ENCODE measurements around the gene RAP1A. TPM values are rescaled to one million over a fixed set of nuclear protein-coding genes. Genes with fewer than 3 reads are reported as not detected.

The RAP1A gene
- total RNA-seq, 1 experiment from 2014 or later: 25.4 TPM

GRCh38 chr1:111664652-111665051 lies 45.1 kb downstream of the RAP1A start:
- POLR2A ChIA-PET: no interaction called here
- Mint-ChIP-seq H3K27ac (no peak overlapping the region; the same call in 1 of the 2 replicates), H3K9me3 (no peaks in the 10 kb centered on the region), H3K36me3 (no peaks in the 10 kb centered on the region), H3K4me3 (no peak overlapping the region), H3K4me1 (no peaks in the 10 kb centered on the region), H3K27me3 (ENCODE audit: low read depth) (no peaks in the 10 kb centered on the region)
- DNase-seq (ENCODE audit: low spot score): no peak
- CTCF ChIA-PET: interaction anchor here (1.6 kb wide), 1 partner anchor 157 kb away, joined by 6 read pairs; no protein-coding TSS in a partner anchor
- TF ChIP-seq ZNF416 (CRISPR knock-in tag; IDR thresholded peaks at IDR 0.05) (no peak), EMX1 (CRISPR knock-in tag; IDR thresholded peaks at IDR 0.05) (no peak), ZNF317 (CRISPR knock-in tag; IDR thresholded peaks at IDR 0.05; ENCODE audit: borderline replicate concordance, low read depth) (no peak), MLX (CRISPR knock-in tag; IDR thresholded peaks at IDR 0.05) (no peak), CREM (CRISPR knock-in tag; IDR thresholded peaks at IDR 0.05) (no peak), RELA (CRISPR knock-in tag; IDR thresholded peaks at IDR 0.05; ENCODE audit: borderline replicate concordance) (no peak), PRRX2 (CRISPR knock-in tag; IDR thresholded peaks at IDR 0.05) (no peak), FOXP1 (CRISPR knock-in tag; IDR thresholded peaks at IDR 0.05; ENCODE audit: borderline replicate concordance) (no peak), CREB1 (CRISPR knock-in tag; IDR thresholded peaks at IDR 0.05) (no peak)
- TF ChIP-seq, protein P1, sequence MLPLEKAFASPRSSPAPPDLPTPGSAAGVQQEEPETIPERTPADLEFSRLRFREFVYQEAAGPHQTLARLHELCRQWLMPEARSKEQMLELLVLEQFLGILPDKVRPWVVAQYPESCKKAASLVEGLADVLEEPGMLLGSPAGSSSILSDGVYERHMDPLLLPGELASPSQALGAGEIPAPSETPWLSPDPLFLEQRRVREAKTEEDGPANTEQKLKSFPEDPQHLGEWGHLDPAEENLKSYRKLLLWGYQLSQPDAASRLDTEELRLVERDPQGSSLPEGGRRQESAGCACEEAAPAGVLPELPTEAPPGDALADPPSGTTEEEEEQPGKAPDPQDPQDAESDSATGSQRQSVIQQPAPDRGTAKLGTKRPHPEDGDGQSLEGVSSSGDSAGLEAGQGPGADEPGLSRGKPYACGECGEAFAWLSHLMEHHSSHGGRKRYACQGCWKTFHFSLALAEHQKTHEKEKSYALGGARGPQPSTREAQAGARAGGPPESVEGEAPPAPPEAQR (CRISPR knock-in tag; IDR thresholded peaks at IDR 0.05): no peak
- TF ChIP-seq, protein P2, sequence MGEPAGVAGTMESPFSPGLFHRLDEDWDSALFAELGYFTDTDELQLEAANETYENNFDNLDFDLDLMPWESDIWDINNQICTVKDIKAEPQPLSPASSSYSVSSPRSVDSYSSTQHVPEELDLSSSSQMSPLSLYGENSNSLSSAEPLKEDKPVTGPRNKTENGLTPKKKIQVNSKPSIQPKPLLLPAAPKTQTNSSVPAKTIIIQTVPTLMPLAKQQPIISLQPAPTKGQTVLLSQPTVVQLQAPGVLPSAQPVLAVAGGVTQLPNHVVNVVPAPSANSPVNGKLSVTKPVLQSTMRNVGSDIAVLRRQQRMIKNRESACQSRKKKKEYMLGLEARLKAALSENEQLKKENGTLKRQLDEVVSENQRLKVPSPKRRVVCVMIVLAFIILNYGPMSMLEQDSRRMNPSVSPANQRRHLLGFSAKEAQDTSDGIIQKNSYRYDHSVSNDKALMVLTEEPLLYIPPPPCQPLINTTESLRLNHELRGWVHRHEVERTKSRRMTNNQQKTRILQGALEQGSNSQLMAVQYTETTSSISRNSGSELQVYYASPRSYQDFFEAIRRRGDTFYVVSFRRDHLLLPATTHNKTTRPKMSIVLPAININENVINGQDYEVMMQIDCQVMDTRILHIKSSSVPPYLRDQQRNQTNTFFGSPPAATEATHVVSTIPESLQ (CRISPR knock-in tag; IDR thresholded peaks at IDR 0.05): no peak
- ATAC-seq: no peak

- no peaks in the 10 kb centered on the region for H3K27me3 Mint-ChIP-seq (ENCODE audit: low read depth)
- CTCF ChIA-PET: interaction anchor here (1.6 to 5.5 kb wide), 2 partner anchors 157 to 158 kb away, joined by 6 to 25 read pairs; no protein-coding TSS in a partner anchor
- no peak overlapping the region for H3K4me3 Mint-ChIP-seq
- H3K36me3 Mint-ChIP-seq: no peaks in the 10 kb centered on the region
- POLR2A ChIA-PET: no interaction called here
- H3K27ac Mint-ChIP-seq: no peak overlapping the region
- H3K4me1 Mint-ChIP-seq: no peaks in the 10 kb centered on the region
- DNase-seq (ENCODE audit: low spot score) (no peak), ATAC-seq (no peak)
- no peaks in the 10 kb centered on the region for H3K9me3 Mint-ChIP-seq
- no peak for TF ChIP-seq ZNF532 (CRISPR knock-in tag; IDR thresholded peaks at IDR 0.05; ENCODE audit: borderline replicate concordance)
- no peak for TF ChIP-seq USF1 (CRISPR knock-in tag; IDR thresholded peaks at IDR 0.05)
- TF ChIP-seq, protein P3, sequence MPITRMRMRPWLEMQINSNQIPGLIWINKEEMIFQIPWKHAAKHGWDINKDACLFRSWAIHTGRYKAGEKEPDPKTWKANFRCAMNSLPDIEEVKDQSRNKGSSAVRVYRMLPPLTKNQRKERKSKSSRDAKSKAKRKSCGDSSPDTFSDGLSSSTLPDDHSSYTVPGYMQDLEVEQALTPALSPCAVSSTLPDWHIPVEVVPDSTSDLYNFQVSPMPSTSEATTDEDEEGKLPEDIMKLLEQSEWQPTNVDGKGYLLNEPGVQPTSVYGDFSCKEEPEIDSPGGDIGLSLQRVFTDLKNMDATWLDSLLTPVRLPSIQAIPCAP (CRISPR knock-in tag; IDR thresholded peaks at IDR 0.05): no peak
- no peak for TF ChIP-seq AFF4 (CRISPR knock-in tag; IDR thresholded peaks at IDR 0.05; ENCODE audit: borderline replicate concordance)
- TF ChIP-seq, protein P4, sequence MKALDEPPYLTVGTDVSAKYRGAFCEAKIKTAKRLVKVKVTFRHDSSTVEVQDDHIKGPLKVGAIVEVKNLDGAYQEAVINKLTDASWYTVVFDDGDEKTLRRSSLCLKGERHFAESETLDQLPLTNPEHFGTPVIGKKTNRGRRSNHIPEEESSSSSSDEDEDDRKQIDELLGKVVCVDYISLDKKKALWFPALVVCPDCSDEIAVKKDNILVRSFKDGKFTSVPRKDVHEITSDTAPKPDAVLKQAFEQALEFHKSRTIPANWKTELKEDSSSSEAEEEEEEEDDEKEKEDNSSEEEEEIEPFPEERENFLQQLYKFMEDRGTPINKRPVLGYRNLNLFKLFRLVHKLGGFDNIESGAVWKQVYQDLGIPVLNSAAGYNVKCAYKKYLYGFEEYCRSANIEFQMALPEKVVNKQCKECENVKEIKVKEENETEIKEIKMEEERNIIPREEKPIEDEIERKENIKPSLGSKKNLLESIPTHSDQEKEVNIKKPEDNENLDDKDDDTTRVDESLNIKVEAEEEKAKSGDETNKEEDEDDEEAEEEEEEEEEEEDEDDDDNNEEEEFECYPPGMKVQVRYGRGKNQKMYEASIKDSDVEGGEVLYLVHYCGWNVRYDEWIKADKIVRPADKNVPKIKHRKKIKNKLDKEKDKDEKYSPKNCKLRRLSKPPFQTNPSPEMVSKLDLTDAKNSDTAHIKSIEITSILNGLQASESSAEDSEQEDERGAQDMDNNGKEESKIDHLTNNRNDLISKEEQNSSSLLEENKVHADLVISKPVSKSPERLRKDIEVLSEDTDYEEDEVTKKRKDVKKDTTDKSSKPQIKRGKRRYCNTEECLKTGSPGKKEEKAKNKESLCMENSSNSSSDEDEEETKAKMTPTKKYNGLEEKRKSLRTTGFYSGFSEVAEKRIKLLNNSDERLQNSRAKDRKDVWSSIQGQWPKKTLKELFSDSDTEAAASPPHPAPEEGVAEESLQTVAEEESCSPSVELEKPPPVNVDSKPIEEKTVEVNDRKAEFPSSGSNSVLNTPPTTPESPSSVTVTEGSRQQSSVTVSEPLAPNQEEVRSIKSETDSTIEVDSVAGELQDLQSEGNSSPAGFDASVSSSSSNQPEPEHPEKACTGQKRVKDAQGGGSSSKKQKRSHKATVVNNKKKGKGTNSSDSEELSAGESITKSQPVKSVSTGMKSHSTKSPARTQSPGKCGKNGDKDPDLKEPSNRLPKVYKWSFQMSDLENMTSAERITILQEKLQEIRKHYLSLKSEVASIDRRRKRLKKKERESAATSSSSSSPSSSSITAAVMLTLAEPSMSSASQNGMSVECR (CRISPR knock-in tag; IDR thresholded peaks at IDR 0.05; ENCODE audit: borderline replicate concordance): no peak
- no peak for TF ChIP-seq ZNF317 (CRISPR knock-in tag; IDR thresholded peaks at IDR 0.05; ENCODE audit: borderline replicate concordance, low read depth)
Measured at GRCh38 chr1:111665497-111665896, 45.9 kb downstream of the RAP1A start.
